ENCODE results near the gene SCNN1G. TPM values are rescaled to one million over a fixed set of nuclear protein-coding genes. Genes with fewer than 3 reads are reported as not detected.

The SCNN1G gene
- total RNA-seq: 1 to 10 TPM in 2 of 4 donors, under 1 TPM in 1, not detected in 1; 0.54 to 2.6 (median 1.4) TPM

DNA sequence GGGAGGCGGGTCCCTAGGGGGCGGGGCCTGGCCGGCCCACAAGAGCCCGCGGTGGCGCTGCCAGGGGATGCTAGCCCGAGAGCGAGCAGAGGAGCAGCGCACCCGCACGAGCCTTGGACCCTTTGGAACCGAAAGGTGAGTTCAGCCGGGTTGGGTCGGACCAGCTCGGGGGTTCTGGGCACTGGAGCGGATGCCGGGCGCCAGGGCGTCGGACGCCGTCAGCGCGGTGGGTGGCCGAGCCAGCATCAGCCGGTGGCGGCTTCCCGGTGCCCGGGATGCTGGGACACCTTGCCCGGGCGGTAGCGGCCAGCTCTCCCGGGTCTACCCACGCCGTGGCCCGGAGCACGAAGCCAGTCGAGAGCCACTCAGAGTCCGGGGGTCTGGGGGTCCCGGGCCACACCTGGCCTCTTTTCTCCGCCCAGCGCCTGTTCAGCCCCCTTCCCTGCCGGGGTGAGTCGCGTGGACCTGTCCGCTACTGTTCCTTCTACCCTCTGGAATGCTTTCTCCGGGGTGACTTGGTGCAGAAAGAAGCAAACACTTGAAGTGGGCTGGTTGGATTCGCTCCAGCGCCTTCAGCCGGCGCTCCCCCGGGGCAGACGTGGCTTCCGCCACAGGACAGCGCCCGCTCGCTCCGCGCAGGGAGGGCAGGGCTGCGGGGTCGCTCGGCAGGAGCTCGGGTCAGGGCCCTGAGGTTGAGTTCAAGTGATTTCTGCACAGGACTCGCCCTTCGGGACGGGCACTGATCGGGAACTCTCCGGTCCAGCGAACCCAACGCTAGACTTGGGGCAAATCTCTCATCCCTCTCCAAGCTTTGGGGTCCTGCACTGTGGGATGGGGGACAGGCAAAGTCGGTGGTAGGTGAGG lies at the start of gene SCNN1G:
Gene SCNN1G (plus strand): TSS at position 67 of the 864 bp plus-strand sequence. CDS start 3,527 bp downstream, outside the sequence.
- Histone ChIP-seq H3K4me1 (peaks cover 0 to 15% (median 10%) of the 10 kb centered on the region in 4 donors), H3K36me3 (no peaks in the 10 kb centered on the region), H3K9me3 (no peaks in the 10 kb centered on the region), H3K4me3 (peak within 1 kb of the TSS; percentile 16 to 53 (median 40)), H3K27ac (no peak within 1 kb of the TSS), H3K27me3 (peaks cover 0 to 10% of the 10 kb centered on the region in 2 donors)
- peak in 2 of 3 donors; percentile 49 for DNase-seq
- TF ChIP-seq POLR2A (IDR thresholded peaks at IDR 0.05) (no peak), CTCF (IDR thresholded peaks at IDR 0.05) (no peak)

- TF ChIP-seq POLR2A (IDR thresholded peaks at IDR 0.05): no peak
- Histone ChIP-seq H3K4me3 (no peak overlapping the region), H3K9me3 (no peaks in the 10 kb centered on the region), H3K27ac (peak overlapping the region; percentile 32 to 64 (median 52)), H3K27me3 (no peaks in the 10 kb centered on the region), H3K36me3 (no peaks in the 10 kb centered on the region), H3K4me1 (peaks cover 0 to 4% (median 0%) of the 10 kb centered on the region in 4 donors)
- DNase-seq: no peak
Observed at GRCh38 chr16:23132775-23133463, 49.6 kb upstream of the SCNN1G start.

GRCh38 chr16:23134274-23134673 lies 48.3 kb upstream of the SCNN1G start:
- no peak for TF ChIP-seq CTCF (IDR thresholded peaks at IDR 0.05)
- no peak for TF ChIP-seq POLR2A (IDR thresholded peaks at IDR 0.05)
- Histone ChIP-seq H3K4me3 (no peak overlapping the region), H3K27me3 (no peaks in the 10 kb centered on the region), H3K4me1 (peaks cover 0 to 4% (median 0%) of the 10 kb centered on the region in 4 donors), H3K9me3 (no peaks in the 10 kb centered on the region), H3K27ac (peak overlapping the region in 1 of 4 donors; percentile 19), H3K36me3 (no peaks in the 10 kb centered on the region)
- peak in 1 of 3 donors; percentile 48 for DNase-seq

- H3K27me3 ChIP-seq: no peaks in the 10 kb centered on the region
- peaks cover 0 to 13% (median 0%) of the 10 kb centered on the region in 4 donors for H3K4me1 ChIP-seq
- no peaks in the 10 kb centered on the region for H3K36me3 ChIP-seq
- no peak for TF ChIP-seq POLR2A (IDR thresholded peaks at IDR 0.05)
- TF ChIP-seq CTCF (IDR thresholded peaks at IDR 0.05): no peak
- no peaks in the 10 kb centered on the region for H3K9me3 ChIP-seq
- H3K27ac ChIP-seq: no peak overlapping the region
- H3K4me3 ChIP-seq: no peak overlapping the region
- no peak for DNase-seq
Observed at GRCh38 chr16:23137256-23137655, 45.3 kb upstream of the SCNN1G start.

DNA sequence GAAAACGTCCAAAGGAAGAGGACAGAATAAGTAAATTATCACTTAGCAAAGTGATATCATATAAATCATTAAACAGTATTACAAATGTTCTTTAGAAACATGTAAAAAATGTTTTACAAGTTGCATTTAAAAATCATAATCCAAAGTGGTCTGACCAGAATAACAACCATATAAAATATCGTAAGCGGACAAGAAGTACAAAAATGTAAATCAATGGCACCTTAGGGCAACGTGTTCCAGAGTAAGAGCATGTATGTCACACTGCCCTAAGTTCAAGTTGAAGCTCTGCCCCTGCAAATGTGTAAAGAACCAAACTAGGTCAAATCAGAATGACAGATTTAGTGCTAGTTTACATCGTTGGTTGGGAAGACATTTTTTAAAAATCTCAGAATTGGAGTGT lies 44.7 kb upstream of the SCNN1G start:
- TF ChIP-seq POLR2A (IDR thresholded peaks at IDR 0.05): no peak
- TF ChIP-seq CTCF (IDR thresholded peaks at IDR 0.05): no peak
- H3K36me3 ChIP-seq: no peaks in the 10 kb centered on the region
- peaks cover 0 to 13% (median 0%) of the 10 kb centered on the region in 4 donors for H3K4me1 ChIP-seq
- H3K27me3 ChIP-seq: no peaks in the 10 kb centered on the region
- DNase-seq: no peak
- H3K9me3 ChIP-seq: no peaks in the 10 kb centered on the region
- no peak overlapping the region for H3K27ac ChIP-seq
- H3K4me3 ChIP-seq: no peak overlapping the region

- no peaks in the 10 kb centered on the region for H3K9me3 ChIP-seq
- H3K36me3 ChIP-seq: no peaks in the 10 kb centered on the region
- no peak overlapping the region for H3K27ac ChIP-seq
- H3K27me3 ChIP-seq: no peaks in the 10 kb centered on the region
- H3K4me3 ChIP-seq: no peak overlapping the region
- TF ChIP-seq POLR2A (IDR thresholded peaks at IDR 0.05) (no peak), CTCF (IDR thresholded peaks at IDR 0.05) (no peak)
- DNase-seq: no peak
- H3K4me1 ChIP-seq: peaks cover 0 to 9% (median 0%) of the 10 kb centered on the region in 4 donors
Observed at GRCh38 chr16:23140107-23140506, 42.4 kb upstream of the SCNN1G start.
